B cell (primary cell): ENCODE results near the gene ZNF692. TPM values are rescaled to one million over a fixed set of nuclear protein-coding genes. Genes with fewer than 3 reads are reported as not detected.
A peak's percentile ranks its signal among the peaks of the same experiment; 100 is the strongest.

Experiments
- ATAC-seq: fragments of 200-7000 bp; cut with Tn5 transposase; one replicate; pipeline ENCODE4 v1.10.0; 2021; ENCODE audit warnings: low read depth, mild to moderate bottlenecking, moderate number of reproducible peaks, moderate library complexity
- CTCF ChIA-PET: fragments of 350-600 bp; sonication (Branson Sonifier 250); formaldehyde crosslinking; loops from one replicate; lab custom pipeline; 2021; ENCODE audit warnings: antibody characterized with exemption, inconsistent platforms; lab: Charles Lee
- POLR2A ChIA-PET: fragments of 350-600 bp; sonication (Branson Sonifier 250); formaldehyde crosslinking; loops from one replicate; lab custom pipeline; 2021; ENCODE audit warnings: antibody characterized with exemption; lab: Charles Lee
- DNase-seq: peaks from one replicate; pipeline ENCODE4 v3.0.0; 2013
- H2AFZ ChIP-seq: 2 replicates; pipeline ENCODE4 v1.6.1; 2012; ENCODE audit warnings: mild to moderate bottlenecking, low read depth, low read length; ENCODE audit not compliant: insufficient read depth, poor library complexity, severe bottlenecking
- H3K27ac ChIP-seq, 2 donors: 1 replicate in 1 of 2; 2 replicates in 1 of 2; pipeline ENCODE4 v1.5.1; 2012 to 2013; ENCODE audit warnings: low read length in 2 of 2, mild to moderate bottlenecking in 2 of 2, moderate library complexity in 1 of 2
- H3K27me3 ChIP-seq, 4 experiments: fragments of 200-600 bp in 1 of 4; sonication (generic) in 1 of 4; replicated peaks in 1 of 4; 1 replicate in 2 of 4; 2 replicates in 2 of 4; pipeline versions ENCODE4 v1.6.1 to v1.7.0; 2013 to 2016; ENCODE audit warnings: low read length in 3 of 4, mild to moderate bottlenecking in 2 of 4, mixed read lengths in 1 of 4, moderate library complexity in 1 of 4; ENCODE audit not compliant: insufficient read depth in 4 of 4, control insufficient read depth in 3 of 4; ENCODE audit errors: control extremely low read depth in 1 of 4
- H3K36me3 ChIP-seq, 2 experiments: replicated peaks in 1 of 2; 1 replicate in 1 of 2; 2 replicates in 1 of 2; pipeline versions ENCODE4 v1.6.1 to v1.7.1; 2013; ENCODE audit warnings: low read length in 1 of 2; ENCODE audit not compliant: insufficient read depth in 2 of 2, control insufficient read depth in 1 of 2; ENCODE audit errors: control extremely low read depth in 1 of 2, extremely low read depth in 1 of 2
- H3K4me1 ChIP-seq, 2 donors: fragments of 200-600 bp in 1 of 2; sonication (generic) in 1 of 2; 1 replicate in 1 of 2; 2 replicates in 1 of 2; pipeline versions ENCODE4 v1.5.1 to v1.6.1; 2013 to 2017; ENCODE audit warnings: low read length in 2 of 2; ENCODE audit not compliant: control insufficient read depth in 2 of 2, insufficient read depth in 2 of 2
- H3K4me2 ChIP-seq: replicated peaks from 2 replicates; pipeline ENCODE3; 2012; ENCODE audit warnings: mild to moderate bottlenecking, low read depth, low read length; ENCODE audit not compliant: poor library complexity, severe bottlenecking
- H3K4me3 ChIP-seq, 5 experiments: fragments of 200-600 bp in 1 of 5; sonication (generic) in 1 of 5; 1 replicate in 3 of 5; 2 replicates in 2 of 5; pipeline versions ENCODE4 v1.5.1 to v1.7.0; 2011 to 2016; ENCODE audit warnings: low read length in 4 of 5, mild to moderate bottlenecking in 4 of 5, low read depth in 2 of 5, control low read depth in 1 of 5, moderate library complexity in 1 of 5; ENCODE audit not compliant: insufficient read depth in 1 of 5; ENCODE audit errors: control extremely low read depth in 1 of 5, extremely low read depth in 1 of 5
- H3K79me2 ChIP-seq: fragments of 200-600 bp; sonication (generic); one replicate; pipeline ENCODE4 v1.6.0; 2016; ENCODE audit warnings: low read length; ENCODE audit not compliant: control insufficient read depth, insufficient read depth
- H3K9ac ChIP-seq: fragments of 200-600 bp; sonication (generic); 2 replicates; pipeline ENCODE4 v1.6.1; 2017; ENCODE audit warnings: mild to moderate bottlenecking, low read length, moderate library complexity
- H3K9me3 ChIP-seq, 3 donors: one replicate each; pipeline versions ENCODE4 v1.6.1 to v1.7.1; 2013; ENCODE audit warnings: low read length in 2 of 3; ENCODE audit not compliant: control insufficient read depth in 2 of 3, insufficient read depth in 1 of 3; ENCODE audit errors: control extremely low read depth in 1 of 3
- H4K20me1 ChIP-seq: 2 replicates; pipeline ENCODE4 v1.6.0; 2012; ENCODE audit warnings: mild to moderate bottlenecking, low read length; ENCODE audit not compliant: insufficient read depth, control insufficient read depth, poor library complexity, severe bottlenecking
- H3K27ac Mint-ChIP-seq: one replicate; pipeline ENCODE4 v1.8.0; 2021; ENCODE audit warnings: mixed read lengths
- H3K27me3 Mint-ChIP-seq: one replicate; pipeline ENCODE4 v1.8.0; 2021; ENCODE audit warnings: mixed read lengths
- H3K4me1 Mint-ChIP-seq: one replicate; pipeline ENCODE4 v1.8.0; 2021; ENCODE audit warnings: mixed read lengths
- H3K4me3 Mint-ChIP-seq: one replicate; pipeline ENCODE4 v1.8.0; 2021; ENCODE audit warnings: mixed read lengths
- H3K9me3 Mint-ChIP-seq: one replicate; pipeline ENCODE4 v1.8.0; 2022; ENCODE audit warnings: mixed read lengths; ENCODE audit not compliant: insufficient read depth
- EZH2 ChIP-seq: IDR thresholded peaks from 2 replicates; pipeline ENCODE4 v1.6.1; 2012; ENCODE audit warnings: borderline replicate concordance, low read depth, mild to moderate bottlenecking, moderate library complexity, low read length; ENCODE audit not compliant: insufficient read depth, poor library complexity, severe bottlenecking
- WGBS: methylation state at CpG from one replicate; pipeline ENCODE4 v1.1.5; 2013; ENCODE audit warnings: missing lambda C conversion rate; ENCODE audit not compliant: insufficient coverage; 5-methylcytosine and 5-hydroxymethylcytosine counted together
- intact Hi-C: fragments of 100-400 bp; cut with micrococcal nuclease; formaldehyde crosslinking; loops from one replicate; pipeline ENCODE4 v1.10.0; 2022
- polyA plus RNA-seq: library from polyadenylated mRNA; depleted of rRNA; stranded (reverse); fragments of >200 nt; gene quantifications from 2 replicates; pipeline ENCODE4 v1.2.3, GENCODE V29; 2012
- total RNA-seq, 2 donors: library from RNA; stranded (reverse); fragments of 120-200 nt in 1 of 2; gene quantifications; 1 replicate in 1 of 2; 2 replicates in 1 of 2; pipeline versions ENCODE4 v1.2.3 to v1.2.4, GENCODE V29; 2013 to 2022
- TF ChIP-seq, protein P1 (sequence below): fragments of 200-600 bp; IDR thresholded peaks from one replicate; pipeline ENCODE4 v1.8.0; 2022; ENCODE audit warnings: antibody characterized with exemption, mild to moderate bottlenecking

ZNF692 gene
- total and polyA plus RNA-seq, 2 donors (not counting 1 experiment from before 2014, with no cell fraction given): 56.9 to 157 TPM

DNA sequence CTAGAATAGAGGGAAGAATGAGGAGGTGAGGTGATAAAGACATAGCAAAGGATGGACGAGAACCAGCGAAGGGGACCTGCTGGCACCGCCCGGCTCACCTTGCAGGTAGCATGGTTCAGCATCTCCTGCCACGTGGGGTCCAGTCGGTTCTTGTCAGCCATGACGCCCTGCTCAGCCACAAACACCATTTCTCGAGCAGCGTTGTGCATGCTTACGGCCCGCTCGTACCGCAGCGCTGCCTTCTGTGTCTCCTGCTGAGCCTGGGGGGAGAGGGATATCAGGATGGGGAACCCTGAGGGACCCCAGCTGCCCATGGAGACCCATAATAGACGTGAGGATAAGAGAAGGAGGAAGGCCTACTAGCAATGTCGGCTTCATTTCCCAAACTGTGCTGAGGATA lies 44.5 kb downstream of the ZNF692 start:
- 92% methylated on average over 11 of the region's 16 CpGs for WGBS
- H3K4me1 Mint-ChIP-seq: peaks cover 37% of the 10 kb centered on the region
- no peak overlapping the region for H3K27ac ChIP-seq
- ChIA-PET POLR2A (no interaction called here), CTCF (interaction anchor here (0.8 to 1.0 kb wide), 2 partner anchors 9 to 192 kb away, joined by 3 to 5 read pairs; no protein-coding TSS in a partner anchor)
- peaks cover 2 to 65% of the 10 kb centered on the region in 2 experiments for H3K36me3 ChIP-seq
- H4K20me1 ChIP-seq: peaks cover 9% of the 10 kb centered on the region
- no peak overlapping the region for H3K4me3 ChIP-seq
- H3K4me1 ChIP-seq: peaks cover 38 to 45% of the 10 kb centered on the region in 2 donors
- no peak for TF ChIP-seq EZH2
- TF ChIP-seq, protein P1, sequence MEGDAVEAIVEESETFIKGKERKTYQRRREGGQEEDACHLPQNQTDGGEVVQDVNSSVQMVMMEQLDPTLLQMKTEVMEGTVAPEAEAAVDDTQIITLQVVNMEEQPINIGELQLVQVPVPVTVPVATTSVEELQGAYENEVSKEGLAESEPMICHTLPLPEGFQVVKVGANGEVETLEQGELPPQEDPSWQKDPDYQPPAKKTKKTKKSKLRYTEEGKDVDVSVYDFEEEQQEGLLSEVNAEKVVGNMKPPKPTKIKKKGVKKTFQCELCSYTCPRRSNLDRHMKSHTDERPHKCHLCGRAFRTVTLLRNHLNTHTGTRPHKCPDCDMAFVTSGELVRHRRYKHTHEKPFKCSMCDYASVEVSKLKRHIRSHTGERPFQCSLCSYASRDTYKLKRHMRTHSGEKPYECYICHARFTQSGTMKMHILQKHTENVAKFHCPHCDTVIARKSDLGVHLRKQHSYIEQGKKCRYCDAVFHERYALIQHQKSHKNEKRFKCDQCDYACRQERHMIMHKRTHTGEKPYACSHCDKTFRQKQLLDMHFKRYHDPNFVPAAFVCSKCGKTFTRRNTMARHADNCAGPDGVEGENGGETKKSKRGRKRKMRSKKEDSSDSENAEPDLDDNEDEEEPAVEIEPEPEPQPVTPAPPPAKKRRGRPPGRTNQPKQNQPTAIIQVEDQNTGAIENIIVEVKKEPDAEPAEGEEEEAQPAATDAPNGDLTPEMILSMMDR: no peak
- H3K27ac Mint-ChIP-seq: no peak overlapping the region
- H3K27me3 Mint-ChIP-seq: no peaks in the 10 kb centered on the region
- ATAC-seq (no peak), DNase-seq (no peak)
- H2AFZ ChIP-seq: no peak overlapping the region
- H3K27me3 ChIP-seq: no peaks in the 10 kb centered on the region
- no peaks in the 10 kb centered on the region for H3K9me3 ChIP-seq
- no peak overlapping the region for H3K4me2 ChIP-seq
- peaks cover 47% of the 10 kb centered on the region for H3K79me2 ChIP-seq
- no peak overlapping the region for H3K4me3 Mint-ChIP-seq
- H3K9ac ChIP-seq: no peak overlapping the region
- H3K9me3 Mint-ChIP-seq: no peaks in the 10 kb centered on the region
- intact Hi-C loops: no loop called here

DNA sequence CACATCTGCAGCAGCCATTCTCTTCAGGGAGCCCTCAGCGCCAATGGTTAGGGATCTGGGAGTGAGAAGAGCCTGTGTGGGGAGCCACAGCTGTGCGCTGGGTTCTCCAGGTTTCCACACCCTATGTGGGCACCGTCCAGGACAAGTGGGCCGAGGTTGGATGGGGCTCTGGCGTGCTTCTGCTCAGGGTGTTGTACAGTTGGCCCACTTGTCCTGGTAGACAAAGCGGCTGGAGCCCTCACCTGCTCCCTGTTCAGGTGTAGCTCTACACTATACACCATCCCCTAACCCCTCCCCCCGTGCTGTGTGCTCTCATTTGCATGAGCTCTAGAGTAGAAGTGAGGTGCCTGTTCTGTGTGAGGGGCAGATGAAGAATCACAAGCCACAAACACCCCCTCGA lies 45.3 kb downstream of the ZNF692 start:
- Histone ChIP-seq H4K20me1 (peaks cover 8% of the 10 kb centered on the region), H3K4me3 (no peak overlapping the region), H3K9me3 (no peaks in the 10 kb centered on the region), H3K79me2 (peaks cover 38% of the 10 kb centered on the region), H3K4me2 (no peak overlapping the region), H3K27me3 (no peaks in the 10 kb centered on the region), H3K27ac (no peak overlapping the region), H3K4me1 (peaks cover 30 to 37% of the 10 kb centered on the region in 2 donors), H3K36me3 (peaks cover 2 to 62% of the 10 kb centered on the region in 2 experiments), H2AFZ (no peak overlapping the region), H3K9ac (no peak overlapping the region)
- peak; percentile 3 for DNase-seq
- Mint-ChIP-seq H3K9me3 (no peaks in the 10 kb centered on the region), H3K27ac (no peak overlapping the region), H3K27me3 (no peaks in the 10 kb centered on the region), H3K4me1 (peaks cover 29% of the 10 kb centered on the region), H3K4me3 (no peak overlapping the region)
- POLR2A ChIA-PET: interaction anchor here (0.8 kb wide), 1 partner anchor 9 kb away, joined by 3 read pairs; no protein-coding TSS in a partner anchor
- no peak for ATAC-seq
- 94% methylated on average over 6 of the region's 8 CpGs for WGBS
- intact Hi-C loops: no loop called here
- CTCF ChIA-PET: interaction anchor here (1.5 to 1.8 kb wide), 3 partner anchors 109 to 194 kb away, joined by 4 to 5 read pairs (median 4); no protein-coding TSS in a partner anchor
- TF ChIP-seq EZH2: no peak
- TF ChIP-seq, protein P1: no peak
